Testis (tissue), 2 donors: ENCODE data around the gene CTU2.

Experiments used
- POLR2A ChIP-seq: fragments of 450-650 bp; IDR thresholded peaks from one replicate; pipeline ENCODE4 v1.6.1; 2017; ENCODE audit warnings: antibody characterized with exemption, mild to moderate bottlenecking, moderate library complexity
- TF ChIP-seq, protein P1 (sequence below), 3 experiments: fragments of 450-650 bp in 2 of 3; fragments of 200-600 bp in 1 of 3; sonication (generic) in 1 of 3; IDR thresholded peaks; one replicate each; pipeline ENCODE4 v1.5.1; 2016 to 2019; ENCODE audit warnings: antibody characterized with exemption in 3 of 3, mild to moderate bottlenecking in 2 of 3, moderate library complexity in 1 of 3

DNA sequence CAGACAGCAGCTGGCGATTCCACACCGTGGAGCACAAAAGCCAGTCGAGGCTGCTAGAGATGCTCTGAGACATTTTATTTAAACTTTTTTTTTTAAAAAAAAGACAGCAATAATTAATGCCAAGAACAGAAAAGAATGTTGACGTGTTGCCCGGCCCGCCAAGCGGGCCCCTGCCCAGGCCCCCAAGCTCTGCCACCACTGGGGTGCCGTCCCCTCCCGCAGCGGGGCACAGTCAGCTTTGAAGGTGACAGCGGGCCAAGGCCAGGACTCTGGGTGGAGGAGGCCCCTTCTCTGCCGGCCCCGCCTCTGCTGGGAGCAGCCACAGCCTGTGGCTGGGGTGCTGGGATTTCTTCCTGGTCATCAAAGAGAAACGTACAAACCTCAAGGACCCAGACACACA, 9.9 kb upstream of the CTU2 start:
- TF ChIP-seq, protein P1, sequence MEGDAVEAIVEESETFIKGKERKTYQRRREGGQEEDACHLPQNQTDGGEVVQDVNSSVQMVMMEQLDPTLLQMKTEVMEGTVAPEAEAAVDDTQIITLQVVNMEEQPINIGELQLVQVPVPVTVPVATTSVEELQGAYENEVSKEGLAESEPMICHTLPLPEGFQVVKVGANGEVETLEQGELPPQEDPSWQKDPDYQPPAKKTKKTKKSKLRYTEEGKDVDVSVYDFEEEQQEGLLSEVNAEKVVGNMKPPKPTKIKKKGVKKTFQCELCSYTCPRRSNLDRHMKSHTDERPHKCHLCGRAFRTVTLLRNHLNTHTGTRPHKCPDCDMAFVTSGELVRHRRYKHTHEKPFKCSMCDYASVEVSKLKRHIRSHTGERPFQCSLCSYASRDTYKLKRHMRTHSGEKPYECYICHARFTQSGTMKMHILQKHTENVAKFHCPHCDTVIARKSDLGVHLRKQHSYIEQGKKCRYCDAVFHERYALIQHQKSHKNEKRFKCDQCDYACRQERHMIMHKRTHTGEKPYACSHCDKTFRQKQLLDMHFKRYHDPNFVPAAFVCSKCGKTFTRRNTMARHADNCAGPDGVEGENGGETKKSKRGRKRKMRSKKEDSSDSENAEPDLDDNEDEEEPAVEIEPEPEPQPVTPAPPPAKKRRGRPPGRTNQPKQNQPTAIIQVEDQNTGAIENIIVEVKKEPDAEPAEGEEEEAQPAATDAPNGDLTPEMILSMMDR (IDR thresholded peaks at IDR 0.05): no peak
- no peak for TF ChIP-seq POLR2A
